GM19023 (cell line): ENCODE data around the gene ANO9.

Experiments
- ATAC-seq: cut with Tn5 transposase; IDR thresholded peaks from one replicate; pipeline ENCODE4 v1.9.1; 2021; ENCODE audit warnings: mild to moderate bottlenecking, moderate library complexity; ENCODE audit not compliant: unreplicated experiment

The ANO9 gene

DNA sequence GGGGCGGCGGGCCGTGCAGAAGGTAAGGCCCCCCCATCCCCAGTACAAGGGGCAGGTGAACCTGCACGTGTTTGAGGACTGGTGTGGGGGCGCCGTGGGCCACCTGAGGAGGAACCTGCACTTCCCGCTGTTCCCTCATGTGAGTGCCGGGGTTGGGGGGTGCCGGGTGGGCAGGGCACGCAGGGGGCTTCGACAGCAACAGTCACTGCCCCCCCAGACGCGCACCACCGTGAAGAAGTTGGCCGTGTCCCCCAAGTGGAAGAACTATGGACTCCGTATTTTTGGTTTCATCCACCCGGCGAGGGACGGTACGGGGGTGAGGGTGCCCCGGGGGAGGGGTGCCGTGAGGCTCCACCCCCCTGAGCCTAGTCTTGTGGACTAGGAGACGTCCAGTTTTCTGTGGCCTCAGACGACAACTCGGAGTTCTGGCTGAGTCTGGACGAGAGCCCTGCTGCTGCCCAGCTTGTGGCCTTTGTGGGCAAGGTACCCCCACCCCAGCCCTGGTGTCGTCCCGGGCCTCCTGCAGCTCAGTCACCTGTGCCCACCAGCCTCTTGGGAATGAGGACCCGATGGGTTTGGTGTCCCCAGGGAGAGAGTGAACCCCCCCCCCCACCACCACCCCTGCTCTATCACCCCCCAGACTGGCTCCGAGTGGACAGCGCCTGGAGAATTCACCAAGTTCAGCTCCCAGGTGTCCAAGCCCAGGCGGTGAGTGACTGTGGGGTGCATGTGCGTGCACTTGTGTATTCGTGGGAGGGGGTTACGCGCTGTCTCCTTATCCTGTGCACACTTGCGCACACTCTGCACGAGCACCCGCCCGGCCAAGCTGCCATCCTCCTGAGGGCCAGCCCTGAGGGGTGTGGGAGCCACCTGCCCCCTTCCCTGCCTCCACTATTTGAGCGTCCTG is 68.7 kb downstream of the ANO9 start:
- no peak for ATAC-seq

GRCh38 chr11:371716-372590 is 69.9 kb downstream of the ANO9 start:
- no peak for ATAC-seq

GRCh38 chr11:371051-371450 is 70.8 kb downstream of the ANO9 start:
- ATAC-seq = no peak

DNA sequence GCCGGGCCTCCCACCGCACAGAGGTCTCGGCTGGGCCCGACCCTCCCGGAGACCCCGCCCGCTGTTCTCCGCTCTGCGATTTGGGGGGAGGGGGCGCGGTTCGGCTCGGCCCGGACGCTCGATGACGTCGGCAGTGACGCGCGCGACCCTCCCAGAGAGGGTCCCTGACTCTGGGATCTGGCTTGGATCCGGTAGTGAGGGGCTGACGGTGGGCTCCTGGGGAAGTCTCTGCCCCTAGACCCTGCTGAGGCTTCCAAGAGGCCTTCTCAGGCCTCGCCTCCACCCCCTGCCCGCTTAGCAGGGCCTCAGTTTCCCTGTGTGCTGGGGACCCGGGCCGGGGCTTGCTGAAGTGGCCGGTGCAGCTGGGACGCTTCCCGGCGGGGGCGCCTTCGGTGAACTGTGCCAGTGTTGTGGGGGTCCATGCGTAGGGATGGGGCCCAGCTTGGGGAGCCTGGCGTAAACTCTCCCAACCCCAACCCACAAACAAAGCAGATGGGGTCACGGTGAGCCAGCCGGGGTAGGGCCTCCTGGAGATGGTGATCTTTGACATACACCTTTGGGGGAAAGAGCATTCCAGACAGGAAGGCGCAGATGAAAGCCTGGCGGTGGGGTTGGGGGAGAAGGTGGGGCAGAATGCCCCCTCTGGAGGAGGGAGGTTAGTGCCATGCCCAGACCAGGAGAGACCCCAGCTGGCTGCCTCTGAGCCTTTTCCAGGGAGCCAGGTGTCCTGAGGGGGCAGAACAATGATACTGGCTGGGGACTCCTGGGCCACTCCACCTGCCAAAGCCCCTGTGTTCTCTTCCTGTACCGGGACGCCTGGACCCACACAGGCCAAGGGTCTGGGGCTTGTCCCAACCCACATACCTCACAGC is 71.5 kb downstream of the ANO9 start:
- no peak for ATAC-seq

GRCh38 chr11:369336-370018 is 72.3 kb downstream of the ANO9 start, which contains the start of gene B4GALNT4:
B4GALNT4 (plus strand) TSS chr11:369499; CDS start chr11:369804, 305 bp downstream.
- ATAC-seq = no peak

- ATAC-seq = no peak
These were observed 73.1 kb downstream of the ANO9 start for GRCh38 chr11:368414-369335.

DNA sequence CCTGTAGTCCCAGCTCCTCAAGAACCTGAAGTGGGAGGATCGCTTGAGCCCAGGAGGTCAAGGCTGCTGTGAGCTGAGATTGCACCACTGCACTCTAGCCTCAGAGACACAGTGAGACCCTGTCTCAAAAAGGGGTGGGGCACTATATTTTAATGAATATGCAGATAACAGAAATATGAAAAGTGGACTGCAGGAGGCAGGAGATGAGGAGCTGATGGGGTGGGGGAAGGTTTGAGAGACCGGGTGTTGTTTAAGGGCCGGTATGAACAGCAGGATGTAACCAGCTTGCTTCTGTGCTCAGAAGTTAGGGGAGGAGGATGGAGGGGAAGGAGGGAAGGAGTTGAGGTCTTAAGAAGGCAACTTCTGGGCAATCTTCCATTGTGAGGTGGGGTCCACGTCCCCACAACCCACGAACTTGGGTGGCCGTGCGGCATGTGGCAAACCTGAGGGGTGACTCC is 73.8 kb downstream of the ANO9 start:
- ATAC-seq = no peak
